ENCODE results near the gene COPB2.

The COPB2 gene

DNA sequence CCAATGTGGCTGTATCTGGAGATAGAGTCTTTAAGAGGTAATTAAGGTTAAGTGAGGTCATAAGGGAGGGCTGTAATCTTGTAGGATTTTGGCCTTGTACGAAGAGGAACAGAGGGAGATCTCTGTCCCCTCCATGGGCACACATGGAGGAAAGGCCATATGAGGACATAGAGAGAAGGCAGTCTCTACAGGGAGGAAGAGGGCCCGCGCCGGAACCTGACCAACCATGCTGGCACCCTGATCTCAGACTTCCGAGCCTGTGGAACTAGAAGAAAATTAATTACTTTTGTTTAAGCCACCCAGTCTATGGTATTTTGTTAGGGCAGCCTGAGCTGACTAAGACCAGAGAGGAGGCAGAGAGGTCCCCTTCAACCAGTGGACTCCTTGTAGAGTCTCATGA lies 63.3 kb downstream of the COPB2 start:
- no peak for DNase-seq

DNA sequence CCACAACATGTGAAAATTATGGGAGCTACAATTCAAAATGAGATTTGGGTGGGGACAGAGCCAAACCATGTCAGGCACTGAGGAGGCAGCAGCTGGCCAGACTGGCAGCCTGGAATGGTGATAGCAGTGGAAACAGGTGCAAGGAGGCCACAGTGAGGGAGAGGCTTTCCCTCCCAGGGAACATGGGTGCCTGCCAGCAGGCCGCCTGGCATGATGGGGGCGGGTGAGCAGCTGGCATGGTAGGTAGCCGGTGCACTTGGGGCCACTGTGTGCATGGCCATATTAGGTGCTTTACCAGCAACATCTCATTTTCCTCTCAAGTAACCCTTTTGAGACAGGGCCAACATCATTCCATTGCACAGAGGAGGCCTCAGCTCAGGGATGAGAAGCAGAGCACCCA lies 63.9 kb downstream of the COPB2 start:
- no peak for DNase-seq

DNA sequence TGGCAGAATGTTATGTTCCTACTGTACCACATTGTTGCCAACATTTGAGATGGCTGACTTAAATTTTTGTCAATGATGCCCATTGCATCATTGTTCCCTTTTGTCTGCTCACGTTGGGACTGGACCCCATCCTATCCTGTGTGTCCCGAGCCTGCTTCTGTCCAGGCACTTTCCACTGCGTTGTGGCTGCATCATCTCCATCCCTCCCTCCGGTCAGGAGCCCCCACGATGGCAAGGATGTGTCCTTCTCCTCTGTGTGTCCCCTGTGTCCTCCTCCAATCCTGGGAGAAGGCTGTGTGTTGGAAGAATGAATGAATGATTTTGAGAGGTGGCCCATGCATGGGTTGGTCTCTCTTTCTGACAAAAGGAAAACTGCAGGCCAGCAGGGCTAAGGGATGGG lies 65.0 kb downstream of the COPB2 start:
- DNase-seq: no peak

DNA sequence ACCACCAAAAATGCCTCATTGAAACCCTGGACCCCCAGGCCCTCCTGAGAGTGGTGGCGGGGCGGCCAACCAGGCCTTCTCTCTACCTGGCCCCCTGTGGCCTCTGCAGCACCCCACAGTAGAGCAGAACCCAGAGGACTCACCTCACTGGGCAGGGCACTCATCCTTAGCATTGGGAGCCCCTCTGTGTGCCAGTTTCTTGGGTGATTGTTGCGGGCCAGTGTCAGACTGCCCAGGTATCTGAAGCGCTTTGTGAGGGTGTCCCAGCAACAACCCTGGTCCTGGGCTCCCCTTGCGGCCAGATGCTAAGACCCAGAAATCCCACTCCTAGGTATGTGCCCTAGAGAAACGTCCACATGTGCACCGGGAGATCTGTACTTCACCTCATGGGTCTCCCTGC lies 66.3 kb downstream of the COPB2 start:
- DNase-seq: no peak

DNA sequence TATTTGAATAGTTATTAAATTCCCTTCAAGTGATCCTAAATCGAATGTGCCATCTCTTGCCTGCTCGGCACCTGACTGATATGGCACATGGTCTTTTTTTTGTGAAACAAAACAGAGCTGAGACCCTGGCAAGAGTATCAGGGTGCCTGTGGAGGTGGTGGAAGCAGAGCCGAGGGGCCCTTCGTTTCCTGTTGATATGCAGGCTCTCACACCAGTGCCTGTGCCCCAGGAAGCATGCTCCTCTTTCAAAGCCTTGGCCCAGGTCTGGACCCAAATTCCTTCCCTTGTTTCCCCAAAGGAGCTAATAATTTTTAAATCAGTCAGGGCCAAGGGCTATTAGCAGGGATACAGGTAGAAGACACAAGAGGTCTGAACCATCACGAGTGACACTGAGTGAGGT lies 67.1 kb downstream of the COPB2 start:
- no peak for DNase-seq

DNA sequence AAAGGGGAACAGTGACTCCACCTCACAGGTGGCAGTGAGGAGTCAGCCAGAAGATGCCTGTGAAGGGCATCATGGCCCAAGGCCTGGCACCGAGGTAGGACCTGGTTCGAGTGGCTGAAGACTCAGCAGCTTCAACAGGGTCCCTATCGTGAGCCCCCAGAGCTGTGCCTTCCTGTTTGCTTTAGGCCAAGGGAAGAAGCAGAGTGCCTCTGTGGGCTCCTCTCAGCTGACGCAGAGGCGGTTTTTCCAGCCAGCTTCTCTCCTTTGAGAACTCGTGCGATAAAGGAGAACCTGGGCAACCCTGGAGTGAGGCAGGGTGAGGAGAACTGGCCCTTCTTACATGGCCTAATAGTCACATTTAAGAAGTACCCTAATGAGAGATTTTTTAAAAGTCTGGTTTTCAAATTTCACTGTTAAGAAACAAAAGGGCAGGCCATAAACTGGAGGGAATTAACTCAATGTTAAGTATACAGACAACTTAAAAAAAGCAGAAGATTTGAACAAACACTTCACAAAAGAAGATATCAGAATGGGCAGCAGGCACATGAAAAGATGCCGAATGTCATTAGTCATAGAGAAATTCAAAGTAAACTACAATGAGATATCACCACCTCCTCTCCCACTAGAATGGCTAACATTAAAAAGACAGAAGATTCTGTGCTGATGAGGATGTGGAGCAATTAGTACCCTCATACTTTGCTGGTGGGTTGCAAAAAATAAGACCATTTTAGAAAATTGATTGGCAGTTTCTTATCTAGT lies 68.7 kb downstream of the COPB2 start:
- no peak for DNase-seq

DNA sequence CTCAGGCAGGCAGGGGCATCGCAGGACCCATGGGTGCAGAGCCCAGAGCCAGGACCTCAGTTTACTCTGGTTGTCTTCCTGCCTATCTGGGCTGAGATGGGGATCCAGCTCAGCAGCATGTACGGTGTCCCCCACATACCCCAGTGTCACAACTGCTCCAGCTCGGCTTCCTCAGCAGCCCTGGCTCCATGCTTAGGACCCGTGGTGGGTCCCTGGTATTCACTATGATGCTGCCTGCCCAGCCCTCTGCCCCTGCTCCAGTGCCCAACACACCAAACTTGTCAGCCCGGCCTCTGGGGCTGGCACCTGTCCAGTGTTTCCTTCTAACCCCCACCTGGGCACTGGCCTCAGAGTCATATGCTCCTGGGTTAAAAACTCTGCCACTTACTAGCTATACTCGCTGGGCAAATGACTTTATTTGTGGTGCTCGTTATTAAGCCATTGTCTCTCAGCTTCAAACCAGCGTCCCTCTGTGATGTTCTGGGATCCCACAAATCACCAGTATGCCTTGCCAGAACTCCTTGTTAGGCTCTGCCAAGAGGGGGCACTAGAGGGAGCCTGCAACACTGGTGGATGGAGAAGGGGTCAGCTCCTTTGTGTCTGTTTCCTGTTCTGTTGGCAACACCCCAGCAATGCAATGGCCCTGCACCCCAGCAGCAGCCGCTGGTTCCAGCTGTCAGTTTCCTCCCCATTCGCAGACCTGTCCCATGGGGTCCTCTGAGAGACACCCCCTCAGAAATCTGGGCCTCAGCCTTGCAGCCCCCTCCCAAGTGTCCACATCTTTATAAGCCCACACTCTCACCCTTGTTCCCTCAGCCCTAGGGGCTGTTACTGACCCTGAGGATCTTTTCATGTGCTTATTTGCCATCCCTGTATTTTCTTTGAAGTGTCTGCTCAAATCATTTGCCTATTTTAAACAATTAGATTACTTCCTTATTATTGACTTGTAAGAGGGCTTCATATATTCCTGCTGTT lies 69.7 kb downstream of the COPB2 start:
- DNase-seq: peak; percentile 24

DNA sequence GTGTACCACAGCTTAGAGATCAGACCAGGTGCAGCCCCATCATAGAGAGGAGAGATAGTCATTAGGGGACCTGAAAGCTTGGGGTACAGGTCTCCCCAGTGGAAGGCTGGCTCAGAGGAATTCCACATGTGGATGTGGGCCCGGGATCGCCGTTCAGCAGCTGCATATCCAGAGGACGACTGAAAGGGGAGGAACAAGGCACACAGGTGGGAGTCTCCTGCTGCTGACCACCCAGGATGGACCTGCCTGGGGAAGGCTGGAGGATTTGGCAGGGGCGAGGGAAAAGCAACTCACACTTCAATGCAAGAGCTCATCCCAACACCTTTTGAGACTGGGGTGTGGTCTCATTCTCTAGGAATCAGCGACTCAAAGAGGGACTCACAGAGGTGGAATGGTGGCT lies 70.6 kb downstream of the COPB2 start:
- no peak for DNase-seq

DNA sequence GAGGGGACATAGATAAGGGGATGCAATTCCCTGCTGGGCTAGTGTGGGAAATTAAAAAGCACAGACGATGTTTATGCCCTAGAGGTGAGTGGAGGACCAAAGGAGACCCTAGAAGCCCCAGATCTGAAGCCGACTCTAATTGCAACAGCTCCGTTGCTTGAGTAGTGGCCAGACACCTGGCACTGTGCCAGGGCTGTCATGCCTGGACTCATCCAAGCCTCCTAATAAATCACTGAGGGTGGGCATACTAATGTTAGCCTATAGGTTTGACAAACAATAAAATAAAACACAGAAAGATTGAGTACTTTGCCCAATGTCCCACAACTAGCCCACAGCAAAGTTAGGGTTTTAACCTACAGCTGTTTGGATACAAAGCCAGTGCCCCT lies 71.0 kb downstream of the COPB2 start:
- DNase-seq: peak; percentile 5

DNA sequence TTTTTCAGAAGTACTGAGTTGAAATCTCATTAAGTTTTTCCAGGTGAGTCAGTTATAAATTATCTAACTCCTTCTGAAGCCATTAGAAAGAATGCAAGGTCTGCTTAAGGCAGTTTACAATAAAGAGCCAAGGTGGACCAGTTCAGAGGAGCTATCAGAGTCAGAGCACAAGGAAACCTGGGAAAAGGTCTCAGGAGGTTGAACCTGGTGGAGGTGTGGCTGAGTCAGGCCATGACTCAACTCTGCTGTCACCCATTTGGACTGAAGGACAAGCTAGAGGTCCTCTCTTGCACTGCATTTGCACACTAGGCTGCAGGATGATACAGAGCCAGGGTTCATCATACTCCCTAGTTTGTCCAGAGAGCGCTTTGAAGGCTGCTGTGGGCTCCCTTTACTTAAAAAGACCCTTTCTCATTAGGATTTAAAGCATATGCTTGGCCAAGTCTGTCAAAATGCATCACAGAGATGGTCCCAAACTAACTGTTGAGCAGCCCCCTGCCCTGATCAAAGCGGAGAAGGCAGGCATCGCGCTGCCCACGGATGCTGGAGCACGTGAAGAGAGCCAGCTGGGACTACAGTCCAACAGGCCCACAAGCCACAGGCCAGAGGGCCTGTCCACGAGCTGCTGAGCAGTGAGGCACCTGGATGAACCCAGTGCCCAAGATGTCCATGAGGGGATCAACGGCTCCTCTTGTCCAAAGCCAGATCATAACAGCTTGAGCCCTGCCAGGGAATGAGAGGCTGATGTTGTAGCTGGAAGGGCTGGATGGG lies 71.6 kb downstream of the COPB2 start:
- peak; percentile 19 for DNase-seq

DNA sequence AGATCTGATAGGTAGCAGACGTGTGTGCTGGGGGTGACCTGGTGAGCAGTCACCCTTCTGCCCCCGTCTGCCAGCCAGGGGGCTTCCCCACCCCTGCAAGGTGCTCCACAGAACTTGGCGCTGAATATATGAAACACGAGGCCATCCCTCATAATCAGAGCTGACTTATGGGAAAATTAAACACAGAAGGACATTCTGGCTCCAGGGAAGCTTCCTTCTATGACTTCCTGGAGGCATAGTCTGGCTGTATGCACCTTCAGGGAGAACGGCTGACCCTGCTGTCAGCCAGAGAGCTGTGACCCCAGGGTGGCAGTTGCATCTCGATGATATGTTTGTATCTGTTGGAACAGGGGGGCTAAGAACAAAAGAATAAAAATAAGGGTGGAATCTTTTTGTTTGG lies 72.2 kb downstream of the COPB2 start:
- DNase-seq: no peak

DNA sequence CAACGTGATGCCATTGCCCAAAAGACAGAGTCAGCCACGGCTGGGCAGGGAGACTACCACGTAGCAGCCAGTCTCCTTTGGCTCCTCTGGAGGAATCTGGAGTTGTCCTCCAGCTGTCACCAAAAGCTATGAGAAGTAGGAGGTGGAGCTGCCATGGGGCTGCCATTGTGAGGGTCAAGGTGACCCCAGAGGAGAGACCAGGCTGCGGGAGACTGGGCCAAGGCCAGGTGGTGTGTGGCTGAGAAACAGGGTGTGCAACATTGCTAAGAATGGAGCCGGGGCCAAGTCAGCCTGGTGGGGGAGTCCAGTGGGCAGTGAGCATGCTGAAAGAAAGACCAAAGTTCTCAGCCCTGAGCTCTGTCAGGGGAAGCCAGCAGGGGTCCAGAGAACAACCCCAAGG lies 75.5 kb downstream of the COPB2 start:
- DNase-seq: no peak

DNA sequence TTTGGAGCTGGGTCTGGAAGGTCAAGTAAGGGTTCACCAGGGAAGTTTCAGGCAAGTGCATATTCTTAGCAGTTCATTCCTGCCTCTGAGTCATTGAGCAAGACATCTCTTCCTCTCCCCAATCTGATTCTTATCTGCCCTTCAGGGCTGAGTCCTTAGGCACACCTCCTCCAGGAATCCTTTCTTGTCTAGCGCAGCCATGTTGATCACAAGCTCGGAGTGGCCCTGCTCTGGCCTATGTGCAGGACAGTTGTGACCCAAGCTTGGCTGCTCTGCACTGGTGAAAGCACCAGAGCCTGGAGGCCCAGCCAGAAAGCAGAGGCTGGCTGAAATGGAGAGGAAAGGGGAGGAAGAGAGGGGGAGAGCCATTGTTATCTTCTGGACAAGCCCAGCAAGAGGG lies 76.5 kb downstream of the COPB2 start:
- DNase-seq: no peak

DNA sequence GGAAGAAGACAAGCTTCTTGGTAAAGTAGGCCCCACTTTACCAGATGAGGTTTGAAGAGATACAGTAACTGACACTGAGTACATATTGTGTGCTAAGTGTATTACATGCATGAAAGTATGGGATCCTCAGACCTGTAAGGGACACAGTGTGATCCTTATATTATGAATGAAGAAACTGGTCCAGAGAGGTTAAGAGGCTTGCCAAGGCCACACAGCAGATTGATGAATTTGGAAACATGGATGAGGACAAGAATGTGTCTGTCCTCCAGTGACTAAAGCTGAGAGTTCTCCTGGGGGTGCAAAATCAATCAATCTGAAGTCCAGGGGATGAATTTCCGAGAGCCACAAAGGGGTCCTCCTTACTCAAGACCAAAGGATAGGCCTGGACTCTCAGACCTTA lies 77.0 kb downstream of the COPB2 start:
- no peak for DNase-seq

DNA sequence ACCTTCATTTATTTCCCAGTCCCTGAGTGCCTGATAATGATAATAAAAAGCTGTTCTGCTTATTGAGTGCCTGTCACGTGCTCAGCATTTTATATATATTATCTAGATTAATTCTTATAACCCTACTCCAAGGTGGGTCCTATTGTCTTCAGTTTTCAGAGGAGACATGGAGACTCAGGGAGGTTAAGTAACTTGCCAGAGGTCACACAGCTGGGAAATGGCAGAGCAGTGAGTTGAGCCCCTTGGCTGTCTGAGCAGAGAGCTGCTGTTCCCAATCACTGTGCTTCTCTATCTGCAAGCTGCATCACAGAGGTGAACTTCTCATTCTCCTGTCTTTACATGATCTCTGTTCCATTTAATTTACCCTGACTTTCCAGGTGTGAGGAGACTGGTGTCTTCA lies 77.9 kb downstream of the COPB2 start:
- no peak for DNase-seq

DNA sequence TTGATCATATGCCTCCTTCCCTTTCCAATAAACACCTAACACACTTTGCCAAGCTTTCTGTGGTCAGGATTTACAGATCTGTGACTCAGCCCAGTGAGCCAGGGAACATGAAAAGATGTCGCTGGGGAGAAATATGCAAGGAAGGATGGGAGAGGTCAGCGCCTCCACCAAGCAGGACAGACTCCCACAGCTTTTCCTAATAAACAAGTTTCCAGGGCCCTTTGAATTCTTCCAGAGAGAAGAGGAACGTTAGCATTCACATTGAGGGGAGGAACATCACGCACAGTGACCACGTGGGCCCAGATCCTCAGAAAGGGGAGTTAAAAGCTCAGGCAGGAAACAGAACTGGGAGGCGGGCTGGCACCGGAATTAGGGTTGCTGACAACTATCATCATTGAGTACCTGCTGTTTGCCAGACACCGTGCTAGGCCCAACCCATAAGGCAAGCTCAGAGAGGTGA lies 78.9 kb downstream of the COPB2 start:
- DNase-seq: no peak

DNA sequence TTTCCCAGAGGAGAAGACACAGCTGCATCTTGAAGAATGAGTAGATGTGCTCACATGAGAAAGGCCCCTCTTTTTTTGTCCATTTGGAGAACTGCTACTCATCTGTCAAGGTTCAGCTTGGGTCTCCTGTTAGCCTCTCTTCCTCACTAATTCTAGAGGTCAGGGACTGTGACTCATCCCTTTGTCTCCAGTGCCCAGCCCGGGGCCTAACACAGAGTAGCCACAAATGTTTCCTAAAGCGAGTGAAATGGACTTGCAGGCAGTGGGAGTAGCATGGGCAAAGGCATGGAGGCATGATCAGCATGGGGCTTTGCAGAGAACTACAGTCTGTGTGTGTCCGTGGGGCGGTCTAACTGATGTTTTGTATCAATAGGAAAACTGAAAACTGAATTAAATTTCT lies 79.6 kb downstream of the COPB2 start:
- no peak for DNase-seq

DNA sequence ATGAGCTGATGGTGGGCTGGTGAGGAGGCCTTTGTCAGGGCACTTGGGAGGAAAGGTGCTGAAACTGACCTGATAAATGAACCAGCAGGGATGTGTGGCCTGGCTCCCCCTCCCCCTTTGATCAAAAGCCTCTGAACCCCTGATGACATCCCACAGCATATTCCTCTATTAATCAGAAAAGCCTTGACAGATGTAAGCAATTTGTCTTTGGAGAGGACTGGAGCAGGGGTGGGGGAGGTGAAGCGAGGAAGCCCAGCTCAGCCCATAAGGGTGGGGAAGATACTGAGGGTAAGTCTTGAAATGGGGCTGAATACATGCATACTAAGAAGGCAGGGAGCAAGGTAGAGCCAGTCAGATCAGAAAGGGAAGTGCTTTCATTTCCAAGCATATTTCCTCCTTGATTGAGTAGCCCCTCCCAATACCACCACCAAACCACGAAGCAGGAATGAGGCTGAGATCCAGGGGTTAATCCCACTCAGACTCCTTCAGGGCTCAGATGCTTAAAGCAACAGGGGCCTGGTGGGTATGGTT lies 80.3 kb downstream of the COPB2 start:
- DNase-seq: no peak

DNA sequence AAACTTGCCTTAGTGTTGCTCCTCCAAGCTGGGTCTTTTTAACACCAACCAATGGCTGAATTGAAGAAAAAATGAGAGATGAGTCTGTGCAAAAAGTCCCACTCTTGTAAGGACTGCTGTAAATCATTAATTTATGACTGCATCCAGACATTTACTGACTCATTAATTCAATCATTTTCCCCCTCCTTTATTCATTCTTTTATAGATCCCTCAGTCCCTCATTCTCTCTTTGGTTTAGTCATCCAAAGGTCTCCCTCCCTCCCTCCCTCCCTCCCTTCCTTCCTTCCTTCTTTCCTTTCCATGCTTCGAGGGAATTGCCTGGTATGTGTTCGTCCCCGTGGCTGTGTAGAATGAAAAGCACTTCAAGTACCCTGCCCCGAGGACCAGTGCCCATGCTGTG lies 80.9 kb downstream of the COPB2 start:
- DNase-seq: no peak

DNA sequence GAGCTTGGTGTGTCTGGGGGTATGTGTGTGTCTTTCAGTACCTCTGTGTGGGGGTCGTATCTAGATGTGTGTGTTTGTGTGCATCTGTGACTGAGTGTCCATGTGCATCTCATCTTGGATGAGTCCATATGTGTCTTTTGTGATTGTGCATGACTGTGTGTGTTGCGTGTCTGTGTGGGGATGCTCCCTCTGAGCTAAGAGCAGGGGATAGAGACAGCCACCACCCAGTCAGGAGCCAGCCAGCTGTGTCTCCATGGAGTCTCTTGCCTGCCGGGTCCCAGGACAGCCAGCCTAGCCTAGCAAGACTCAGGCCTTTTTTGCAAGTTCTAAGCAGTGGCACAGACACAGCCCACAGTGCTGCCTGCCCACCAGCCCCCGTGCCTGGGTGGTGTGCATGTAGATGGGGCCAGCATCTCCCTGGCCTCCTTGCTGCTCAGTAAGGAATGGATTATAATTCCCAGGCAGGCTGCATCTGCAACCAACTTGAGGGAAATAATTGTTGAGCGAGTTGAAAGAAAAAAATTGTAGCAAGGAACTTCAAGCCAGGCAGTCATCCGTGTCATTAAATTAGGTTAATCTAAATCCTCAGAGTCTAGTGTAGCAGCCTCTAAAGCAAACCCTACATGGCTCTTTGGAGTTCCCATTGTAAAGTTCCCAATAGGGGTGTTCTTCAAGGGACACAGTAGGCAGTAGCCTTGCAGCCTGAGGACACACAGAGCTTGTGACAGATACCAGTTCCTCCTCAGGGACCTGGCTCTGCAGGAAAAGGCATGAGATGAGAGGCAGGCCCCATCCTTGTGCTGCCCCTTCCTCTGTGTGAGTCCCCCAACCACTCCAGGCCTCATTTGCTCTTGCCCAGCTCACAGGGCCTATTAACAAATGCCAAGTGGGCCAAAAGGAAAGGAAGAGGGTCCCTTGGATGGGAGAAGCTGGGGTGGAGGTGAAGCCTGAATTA lies 81.6 kb downstream of the COPB2 start:
- no peak for DNase-seq

Measured in DMS53 (cell line).